ENCODE data around the gene SP8.

The SP8 gene

GRCh38 chr7:20777377-20778062 is 9.2 kb downstream of the SP8 start:
- in situ Hi-C loops (cut with HindIII; ENCODE audit: low sequenced_read_pairs) = loop anchor here (25.0 kb wide), 2 partner anchors 485 to 735 kb away; no protein-coding TSS in a partner anchor

DNA sequence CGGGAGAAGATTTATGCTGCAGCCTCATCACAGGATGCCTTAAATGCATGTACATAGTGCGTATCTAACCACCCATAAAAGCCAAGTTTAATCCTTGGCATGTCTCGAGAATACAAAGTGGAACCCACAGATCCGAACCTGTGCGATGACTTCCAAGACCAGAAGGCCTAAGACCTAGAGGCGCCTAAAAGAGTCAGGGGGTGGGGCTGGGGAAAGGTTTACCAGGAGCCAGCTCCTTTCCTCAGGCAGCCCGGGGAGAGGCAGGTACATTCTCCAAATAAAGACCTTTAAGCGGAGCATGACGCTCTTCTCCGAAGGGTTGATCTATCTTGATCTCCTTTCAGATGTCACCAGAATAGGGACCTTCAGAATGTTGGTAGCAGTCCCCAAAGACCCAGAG is 9.7 kb downstream of the SP8 start:
- in situ Hi-C loops (cut with HindIII; ENCODE audit: low sequenced_read_pairs) = loop anchor here (25.0 kb wide), 2 partner anchors 485 to 735 kb away; no protein-coding TSS in a partner anchor

DNA sequence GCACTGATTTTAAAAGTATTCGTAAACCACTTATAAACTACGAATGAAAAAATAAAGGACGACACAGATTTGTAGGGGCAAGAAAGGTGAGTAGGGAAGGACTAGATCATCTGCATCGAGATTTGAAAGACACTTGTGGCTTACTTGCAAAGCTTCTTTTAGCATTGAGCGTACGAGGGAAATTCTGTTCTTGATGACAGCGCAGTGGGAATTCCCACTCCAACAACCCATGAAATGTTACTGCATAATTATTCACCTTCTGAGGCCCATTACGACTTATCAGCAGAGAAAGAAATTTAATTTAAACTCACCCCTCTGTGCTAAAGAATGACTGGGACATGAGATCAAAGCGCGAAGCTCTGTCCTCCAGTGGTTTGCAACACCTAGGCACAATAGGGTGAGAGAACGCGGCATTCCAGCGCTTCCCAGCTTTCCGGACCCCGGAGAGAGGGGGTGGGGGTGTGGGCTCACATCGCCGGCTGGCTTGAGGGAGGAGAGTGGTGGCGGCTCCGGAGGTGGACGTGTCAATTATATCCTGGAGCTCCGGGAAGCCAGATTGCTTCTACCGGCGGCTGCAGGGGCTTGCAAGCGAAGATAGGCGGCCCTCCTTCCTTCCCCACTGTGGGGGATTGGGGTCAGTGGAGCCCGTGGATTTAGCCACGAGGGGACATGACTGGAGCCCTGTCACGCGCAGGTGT is 10.3 kb downstream of the SP8 start:
- in situ Hi-C loops (cut with HindIII; ENCODE audit: low sequenced_read_pairs) = loop anchor here (25.0 kb wide), 2 partner anchors 486 to 736 kb away; no protein-coding TSS in a partner anchor

DNA sequence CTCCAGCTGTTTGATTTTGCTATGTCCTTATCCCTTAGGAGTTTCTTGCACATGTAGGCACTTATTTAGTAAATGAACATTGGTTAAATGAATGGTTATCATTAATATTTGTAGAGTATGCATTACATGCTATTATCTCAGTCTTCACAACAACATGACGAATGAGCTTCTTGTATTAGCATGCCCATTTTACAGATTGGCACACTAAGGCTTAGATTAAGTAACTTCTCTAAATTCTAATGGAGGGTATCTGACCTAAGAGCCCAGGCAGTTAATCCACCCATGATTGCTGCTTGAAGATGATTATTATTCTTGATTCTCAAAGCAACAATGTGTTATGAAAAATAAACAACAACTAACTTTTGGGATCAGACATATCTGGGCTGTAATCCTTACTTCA is 32.7 kb downstream of the SP8 start:
- in situ Hi-C loops (cut with HindIII; ENCODE audit: low sequenced_read_pairs) = no loop called here

- in situ Hi-C loops (cut with HindIII; ENCODE audit: low sequenced_read_pairs) = no loop called here
Measured at GRCh38 chr7:20749906-20750305, 36.8 kb downstream of the SP8 start.

- in situ Hi-C loops (cut with HindIII; ENCODE audit: low sequenced_read_pairs) = no loop called here
Measured at GRCh38 chr7:20748853-20749252, 37.8 kb downstream of the SP8 start.

- in situ Hi-C loops (cut with HindIII; ENCODE audit: low sequenced_read_pairs) = no loop called here
Measured at GRCh38 chr7:20747001-20747400, 39.7 kb downstream of the SP8 start.

DNA sequence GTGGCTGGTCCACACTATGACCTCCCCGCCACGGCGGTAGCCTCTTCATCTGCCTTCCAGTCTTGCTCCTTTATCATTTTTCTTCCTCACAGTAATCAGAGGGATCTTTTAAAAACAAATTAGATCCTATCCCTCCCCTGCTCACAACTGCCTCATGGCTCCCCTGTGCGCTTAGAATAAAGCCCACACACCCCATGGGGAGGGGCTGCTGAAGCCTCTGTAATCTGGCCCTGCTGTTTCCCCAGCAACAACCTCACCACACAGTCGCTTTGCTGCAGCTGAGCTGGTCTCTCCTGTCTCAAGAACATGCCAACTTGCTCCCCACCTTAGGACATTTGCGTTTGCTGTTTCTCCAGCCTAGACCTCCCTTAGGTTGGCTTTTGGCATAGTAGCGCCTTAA is 41.0 kb downstream of the SP8 start:
- in situ Hi-C loops (cut with HindIII; ENCODE audit: low sequenced_read_pairs) = no loop called here

DNA sequence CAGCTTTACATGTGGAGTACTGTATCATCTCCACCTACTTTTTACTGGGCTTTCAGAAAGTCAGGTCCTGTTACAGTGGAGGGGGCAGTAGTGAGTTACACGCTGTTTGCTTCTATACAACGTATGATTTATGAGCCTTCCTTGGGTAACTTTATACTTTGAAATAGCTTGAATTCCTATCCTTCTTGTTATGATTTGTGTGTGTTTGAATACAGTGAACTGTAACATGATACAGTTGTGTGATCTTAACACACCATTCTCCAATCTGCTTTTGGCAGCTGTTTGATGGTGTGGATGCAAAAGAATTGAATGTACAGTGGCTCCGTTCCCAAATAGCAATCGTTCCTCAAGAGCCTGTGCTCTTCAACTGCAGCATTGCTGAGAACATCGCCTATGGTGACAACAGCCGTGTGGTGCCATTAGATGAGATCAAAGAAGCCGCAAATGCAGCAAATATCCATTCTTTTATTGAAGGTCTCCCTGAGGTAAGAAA is 41.7 kb downstream of the SP8 start:
- in situ Hi-C loops (cut with HindIII; ENCODE audit: low sequenced_read_pairs) = no loop called here

- in situ Hi-C loops (cut with HindIII; ENCODE audit: low sequenced_read_pairs) = no loop called here
Measured at GRCh38 chr7:20742913-20743312, 43.8 kb downstream of the SP8 start.

DNA sequence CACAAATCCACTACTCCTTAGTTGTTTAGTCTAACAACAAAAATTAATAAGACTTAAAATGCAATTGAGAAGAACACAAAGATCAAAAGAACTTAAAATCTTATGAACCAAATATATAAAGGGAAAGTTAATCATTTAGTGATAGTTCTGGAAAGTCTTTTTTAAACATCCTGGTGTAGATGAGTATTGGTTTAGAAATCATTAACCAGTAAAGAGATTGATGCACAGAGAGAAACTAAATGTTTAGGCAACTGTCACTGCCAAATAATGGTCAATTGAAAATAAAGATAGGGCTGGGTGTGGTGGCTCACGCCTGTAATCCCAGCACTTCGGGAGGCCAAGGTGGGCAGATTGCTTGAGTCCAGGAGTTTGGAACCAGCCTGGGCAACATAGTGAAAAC is 44.9 kb downstream of the SP8 start:
- in situ Hi-C loops (cut with HindIII; ENCODE audit: low sequenced_read_pairs) = no loop called here

DNA sequence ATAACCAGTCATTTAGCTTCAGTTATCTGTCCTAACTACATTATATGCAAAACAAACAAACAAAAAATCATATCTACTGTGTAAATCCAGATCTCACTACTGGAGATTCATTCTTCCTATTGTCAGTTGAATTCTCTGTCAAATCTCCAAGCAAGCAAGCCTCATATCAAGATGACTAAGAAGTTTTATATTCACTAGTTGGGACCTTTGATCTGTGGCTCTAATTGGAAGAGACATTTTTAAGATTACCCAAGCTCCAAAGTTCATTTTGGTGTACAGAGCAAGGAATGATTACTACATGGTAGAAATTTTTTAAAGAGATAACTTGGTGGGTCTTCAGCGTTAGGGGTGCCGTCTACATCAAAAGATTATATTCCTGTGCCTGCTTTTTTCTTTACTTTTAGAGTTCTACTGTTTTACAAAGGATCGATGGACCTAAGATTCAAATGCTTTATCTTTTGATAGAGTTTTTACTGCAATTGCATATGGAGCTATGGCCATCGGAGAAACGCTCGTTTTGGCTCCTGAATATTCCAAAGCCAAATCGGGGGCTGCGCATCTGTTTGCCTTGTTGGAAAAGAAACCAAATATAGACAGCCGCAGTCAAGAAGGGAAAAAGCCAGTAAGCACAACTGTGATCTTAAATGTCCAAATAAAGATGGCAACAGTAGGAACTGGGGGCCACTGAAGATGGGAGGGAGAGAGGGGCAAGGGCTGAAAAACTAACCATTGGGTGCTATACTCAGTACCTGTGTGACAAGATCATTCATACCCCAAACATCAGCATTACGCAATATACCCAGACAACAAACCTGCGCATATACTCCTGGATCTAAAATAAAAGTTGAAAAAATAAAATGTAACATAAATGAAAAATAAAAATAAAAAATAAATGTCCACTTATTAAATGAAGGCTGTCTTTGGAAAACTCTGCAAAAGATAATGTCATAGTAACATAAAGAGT is 47.9 kb downstream of the SP8 start:
- in situ Hi-C loops (cut with HindIII; ENCODE audit: low sequenced_read_pairs) = no loop called here

DNA sequence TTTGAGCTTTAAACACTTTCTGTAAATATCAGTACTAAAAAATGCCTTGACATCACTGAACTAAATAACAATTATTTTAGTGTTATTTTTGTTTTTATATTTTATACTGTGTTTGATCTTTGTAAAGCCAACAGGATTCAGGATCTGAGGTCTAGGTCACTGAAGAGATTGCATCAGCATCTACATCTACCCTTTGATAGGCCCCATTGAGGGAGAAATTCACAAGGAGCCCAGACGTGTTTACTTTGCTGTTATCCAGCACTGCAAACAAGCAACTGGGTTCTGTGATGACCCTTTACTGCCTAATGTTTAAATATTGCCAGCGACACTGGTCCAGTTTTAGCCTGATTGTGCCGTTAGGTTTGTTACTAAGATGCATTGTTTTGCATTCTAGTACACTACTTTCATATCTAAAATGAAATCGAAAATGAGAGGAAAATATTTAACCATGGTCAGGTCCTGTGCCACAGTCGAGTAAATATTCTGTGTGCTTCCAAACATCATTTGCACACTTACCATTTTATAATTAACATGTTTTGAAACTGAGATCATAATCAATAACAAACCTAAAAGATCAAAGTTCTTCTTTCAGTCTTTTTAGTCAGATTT is 48.7 kb downstream of the SP8 start:
- in situ Hi-C loops (cut with HindIII; ENCODE audit: low sequenced_read_pairs) = no loop called here

GRCh38 chr7:20735346-20736065 is 51.2 kb downstream of the SP8 start:
- in situ Hi-C loops (cut with HindIII; ENCODE audit: low sequenced_read_pairs) = no loop called here

All from DLD1 (cell line).